ENCODE data around the gene NCAM1. TPM values are rescaled to one million over a fixed set of nuclear protein-coding genes. Genes with fewer than 3 reads are reported as not detected.

The NCAM1 gene
- total and polyA plus RNA-seq, 8 donors = 1.2 to 19.6 (median 3.6) TPM

GRCh38 chr11:113311536-113311935, 350.3 kb downstream of the NCAM1 start:
- ATAC-seq (no peak), DNase-seq (no peak), FAIRE-seq (no peak)
- Histone ChIP-seq H3K27ac (no peak overlapping the region), H3K9me3 (no peaks in the 10 kb centered on the region), H3K4me3 (no peak overlapping the region), H3K27me3 (no peaks in the 10 kb centered on the region), H3K4me1 (peaks cover 0 to 7% (median 0%) of the 10 kb centered on the region in 3 donors), H3K36me3 (no peaks in the 10 kb centered on the region)
- TF ChIP-seq, protein P1, sequence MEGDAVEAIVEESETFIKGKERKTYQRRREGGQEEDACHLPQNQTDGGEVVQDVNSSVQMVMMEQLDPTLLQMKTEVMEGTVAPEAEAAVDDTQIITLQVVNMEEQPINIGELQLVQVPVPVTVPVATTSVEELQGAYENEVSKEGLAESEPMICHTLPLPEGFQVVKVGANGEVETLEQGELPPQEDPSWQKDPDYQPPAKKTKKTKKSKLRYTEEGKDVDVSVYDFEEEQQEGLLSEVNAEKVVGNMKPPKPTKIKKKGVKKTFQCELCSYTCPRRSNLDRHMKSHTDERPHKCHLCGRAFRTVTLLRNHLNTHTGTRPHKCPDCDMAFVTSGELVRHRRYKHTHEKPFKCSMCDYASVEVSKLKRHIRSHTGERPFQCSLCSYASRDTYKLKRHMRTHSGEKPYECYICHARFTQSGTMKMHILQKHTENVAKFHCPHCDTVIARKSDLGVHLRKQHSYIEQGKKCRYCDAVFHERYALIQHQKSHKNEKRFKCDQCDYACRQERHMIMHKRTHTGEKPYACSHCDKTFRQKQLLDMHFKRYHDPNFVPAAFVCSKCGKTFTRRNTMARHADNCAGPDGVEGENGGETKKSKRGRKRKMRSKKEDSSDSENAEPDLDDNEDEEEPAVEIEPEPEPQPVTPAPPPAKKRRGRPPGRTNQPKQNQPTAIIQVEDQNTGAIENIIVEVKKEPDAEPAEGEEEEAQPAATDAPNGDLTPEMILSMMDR (IDR thresholded peaks at IDR 0.05) = no peak
- WGBS, 2 donors = 79 to 85% methylated on average over 1 of the region's 1 CpG
- intact Hi-C loops (cut with DNase I) = loop anchor here in 1 of 3 donors (5.0 kb wide), 1 partner anchor 221 kb away; no protein-coding TSS in a partner anchor

GRCh38 chr11:113313601-113314000, 352.4 kb downstream of the NCAM1 start:
- H3K27me3 ChIP-seq = no peaks in the 10 kb centered on the region
- H3K9me3 ChIP-seq = no peaks in the 10 kb centered on the region
- H3K4me3 ChIP-seq = peak overlapping the region in 1 of 4 donors; percentile 78
- FAIRE-seq (no peak), ATAC-seq (no peak), DNase-seq (no peak)
- H3K4me1 ChIP-seq = peaks cover 0 to 7% (median 0%) of the 10 kb centered on the region in 3 donors
- TF ChIP-seq, protein P1 (IDR thresholded peaks at IDR 0.05) = no peak
- intact Hi-C loops (cut with DNase I) = loop anchor here in 1 of 3 donors (5.0 kb wide), 1 partner anchor 219 kb away; no protein-coding TSS in a partner anchor
- no peaks in the 10 kb centered on the region for H3K36me3 ChIP-seq
- H3K27ac ChIP-seq = no peak overlapping the region
- WGBS, 2 donors = 89 to 92% methylated on average over 3 of the region's 3 CpGs

- H3K4me3 ChIP-seq = peak overlapping the region in 3 of 4 donors; percentile 78 to 92 (median 79)
- H3K27ac ChIP-seq = peak overlapping the region in 3 of 4 donors; percentile 12 to 81 (median 78)
- intact Hi-C loops (cut with DNase I) = loop anchor here in 1 of 3 donors (5.0 kb wide), 1 partner anchor 218 kb away; no protein-coding TSS in a partner anchor
- H3K36me3 ChIP-seq = no peaks in the 10 kb centered on the region
- H3K4me1 ChIP-seq = peaks cover 0 to 7% (median 0%) of the 10 kb centered on the region in 3 donors
- ATAC-seq (no peak), FAIRE-seq (no peak), DNase-seq (no peak)
- TF ChIP-seq, protein P1 (IDR thresholded peaks at IDR 0.05) = no peak
- H3K27me3 ChIP-seq = no peaks in the 10 kb centered on the region
- WGBS, 2 donors = 1 to 2% methylated on average over 9 of the region's 9 CpGs
- H3K9me3 ChIP-seq = no peaks in the 10 kb centered on the region
Measured at GRCh38 chr11:113314065-113314388, 352.8 kb downstream of the NCAM1 start.

- no peaks in the 10 kb centered on the region for H3K27me3 ChIP-seq
- H3K4me3 ChIP-seq = peak within 1 kb of the TSS; percentile 68 to 92 (median 78)
- H3K27ac ChIP-seq = peak within 1 kb of the TSS; percentile 73 to 81 (median 77)
- peak; percentile 93 to 98 (median 96) for DNase-seq
- no peaks in the 10 kb centered on the region for H3K36me3 ChIP-seq
- intact Hi-C loops (cut with DNase I) = loop anchor here in 1 of 3 donors (5.0 kb wide), 1 partner anchor 218 kb away; no protein-coding TSS in a partner anchor
- TF ChIP-seq, protein P1 (IDR thresholded peaks at IDR 0.05) = no peak
- H3K9me3 ChIP-seq = no peaks in the 10 kb centered on the region
- WGBS, 2 donors = 1 to 2% methylated on average over 63 to 64 of the region's 64 CpGs
- peak; percentile 99 to 100 (median 100) for ATAC-seq
- H3K4me1 ChIP-seq = peaks cover 0 to 7% (median 0%) of the 10 kb centered on the region in 3 donors
- peak; percentile 20 for FAIRE-seq
Measured at GRCh38 chr11:113314389-113315301, 353.4 kb downstream of the NCAM1 start, which contains the start of gene TTC12. TSS of gene TTC12 (plus strand) at chr11:113314583. CDS start at chr11:113316258, 1,675 bp downstream.

Measured in pancreas (tissue), 10 donors.